OCI-M2 (cell line): ENCODE data around the gene EFS.
"Not testable (repeated sequence)": the region's sequence is repeated elsewhere in the genome, so short reads cannot be mapped to it uniquely, and the experiment has no call there.

ENCODE experiments used
- DNase-seq: peaks from one replicate; lab custom pipeline; 2025; ENCODE audit not compliant: unreplicated experiment; lab: John Stamatoyannopoulos, UW

The EFS gene

DNA sequence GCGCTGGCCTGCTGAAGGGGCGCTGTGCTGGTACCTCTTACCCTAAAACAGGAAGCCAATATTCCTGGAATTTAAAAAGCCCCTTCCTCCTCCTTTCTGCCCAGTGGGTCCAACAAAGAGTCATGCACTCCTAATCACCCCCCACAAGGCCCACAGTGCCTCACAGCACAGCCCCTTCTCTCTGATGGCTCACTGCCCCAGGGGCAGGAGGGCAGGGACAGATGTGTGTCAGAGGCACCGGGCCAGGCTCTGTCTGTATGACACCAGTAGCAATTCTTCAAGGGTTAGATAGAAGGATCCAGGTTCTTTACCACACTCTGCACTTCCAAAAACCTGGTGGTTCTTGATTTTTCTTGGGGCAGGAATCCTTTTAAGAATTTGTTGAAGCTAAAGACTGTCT, 34.2 kb upstream of the EFS start:
- no peak for DNase-seq

DNA sequence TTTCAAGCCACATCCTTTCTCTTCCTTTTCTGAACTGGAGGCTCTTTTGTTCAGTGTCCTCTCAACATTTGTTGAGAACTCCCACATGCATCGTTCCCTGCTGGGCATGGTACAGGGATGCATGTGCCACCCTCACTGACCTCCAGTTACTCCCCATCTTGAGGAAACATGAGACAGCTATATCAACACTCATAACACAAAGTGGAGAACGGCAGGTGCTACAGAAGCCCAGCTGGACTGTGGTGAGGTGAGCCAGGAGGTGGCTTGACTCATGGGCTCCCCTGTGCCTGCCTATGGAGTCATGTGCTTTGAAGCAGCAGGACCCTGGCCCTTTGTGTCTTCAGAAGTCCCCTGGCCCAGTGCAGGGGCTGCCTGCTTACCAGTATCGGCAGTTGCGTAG, 33.4 kb upstream of the EFS start:
- no peak for DNase-seq

DNA sequence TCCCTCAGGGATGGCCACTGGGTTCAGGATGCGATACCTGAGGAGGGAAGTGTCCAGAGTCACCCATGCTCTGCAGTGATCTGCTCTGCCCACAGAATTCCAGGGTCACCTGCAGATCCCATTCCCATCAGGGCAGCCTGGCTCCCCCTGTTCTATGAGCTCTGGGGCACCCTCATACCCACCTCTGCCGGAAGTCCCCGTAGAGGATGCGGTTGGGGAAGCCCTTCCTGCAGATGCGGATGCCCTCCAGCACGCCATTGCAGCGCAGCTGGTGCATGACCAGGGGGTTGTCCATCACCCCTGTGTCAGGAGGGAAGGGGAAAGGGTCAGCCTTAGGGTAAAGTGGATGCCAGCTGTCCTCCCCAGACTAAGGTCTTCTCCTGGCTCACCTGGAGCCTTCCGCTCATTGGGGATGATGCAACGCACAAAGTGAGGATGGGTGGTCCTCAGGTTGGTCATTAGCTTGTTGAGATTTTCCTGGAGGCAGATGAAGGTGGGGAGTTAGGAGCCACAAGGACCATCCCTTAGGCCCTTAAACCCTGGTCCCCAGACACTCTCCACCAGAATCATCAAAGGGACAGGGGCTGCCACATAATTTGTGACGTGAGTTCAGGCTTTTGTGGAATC, 31.9 kb upstream of the EFS start:
- DNase-seq = no peak

DNA sequence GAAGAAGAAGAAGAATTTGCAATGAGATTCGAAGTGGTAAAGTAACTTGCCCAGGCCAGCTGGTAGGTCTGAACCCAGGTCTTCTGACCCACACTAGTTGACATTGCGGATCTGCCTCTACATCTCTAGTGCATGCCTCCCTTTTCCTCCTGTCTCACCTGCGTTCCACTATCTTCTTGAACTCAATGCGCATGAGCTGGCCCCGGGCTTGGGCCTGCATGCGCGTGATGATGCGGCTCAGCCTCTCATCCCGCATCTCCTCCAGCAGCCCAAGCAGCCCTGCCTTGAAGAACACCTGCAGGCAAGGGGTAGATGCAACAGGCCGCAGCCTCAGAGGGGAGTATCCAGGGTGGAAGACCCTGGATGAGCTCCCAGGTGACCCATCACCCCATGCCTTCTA, 31.2 kb upstream of the EFS start:
- no peak for DNase-seq

DNA sequence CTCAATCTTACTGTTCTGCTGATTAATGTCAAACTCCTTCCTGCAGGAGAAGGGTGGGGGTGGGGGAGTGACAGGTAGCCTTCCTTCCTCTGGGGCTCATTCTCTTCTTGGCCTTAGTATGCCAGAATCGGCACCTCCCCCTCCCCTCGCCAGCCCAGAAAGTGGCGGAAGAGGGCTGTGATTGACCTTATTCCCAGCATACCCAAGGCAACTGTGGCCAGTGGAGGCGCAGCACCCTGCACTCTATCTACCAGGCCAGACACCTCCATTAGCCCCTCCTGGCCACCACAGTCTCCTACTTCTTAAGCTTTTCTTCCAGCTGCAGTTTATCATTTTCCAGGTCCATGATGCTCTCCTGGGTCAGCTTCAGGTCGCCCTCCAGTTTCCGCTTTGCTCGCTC, 27.6 kb upstream of the EFS start:
- DNase-seq = no peak

DNA sequence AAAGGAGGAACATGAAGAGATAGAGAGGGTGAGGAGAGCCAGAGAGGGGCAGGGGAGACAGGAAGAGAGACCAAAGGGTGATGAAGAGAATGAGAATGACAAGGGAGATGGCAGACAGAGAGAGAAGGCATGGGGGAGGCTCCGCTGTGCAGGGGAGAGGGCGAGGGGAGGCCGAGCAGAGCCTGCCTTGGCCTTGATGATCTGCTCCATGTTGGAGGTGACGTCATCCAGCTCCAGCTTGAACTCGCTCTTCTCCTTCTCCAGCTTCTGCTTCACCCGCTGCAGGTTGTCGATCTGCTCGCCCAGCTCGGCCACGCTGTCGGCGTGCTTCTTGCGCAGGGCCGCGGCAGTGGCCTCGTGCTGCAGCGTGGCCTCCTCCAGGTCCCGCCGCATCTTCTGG, 24.9 kb upstream of the EFS start:
- not testable (repeated sequence) for DNase-seq

DNA sequence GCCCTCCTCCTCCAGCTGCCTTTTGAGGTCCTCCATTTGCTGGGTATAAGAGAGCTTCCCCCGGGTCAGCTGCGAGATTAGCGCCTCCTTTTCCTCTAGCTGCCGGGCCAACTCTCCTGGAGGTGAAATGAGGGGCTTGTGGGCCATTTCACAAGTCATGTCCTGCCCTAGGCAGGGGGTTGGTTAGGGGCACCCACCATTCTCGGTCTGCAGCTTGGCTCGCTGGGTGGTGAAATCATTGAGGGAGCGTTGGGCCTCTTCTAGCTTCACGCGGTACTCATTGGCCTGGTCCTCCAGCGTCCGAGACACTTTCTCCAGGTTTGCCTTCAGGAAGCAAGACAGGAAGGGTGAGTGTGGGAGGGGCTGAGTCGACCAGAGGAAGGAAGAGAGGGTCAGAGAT, 24.4 kb upstream of the EFS start:
- DNase-seq = no peak

DNA sequence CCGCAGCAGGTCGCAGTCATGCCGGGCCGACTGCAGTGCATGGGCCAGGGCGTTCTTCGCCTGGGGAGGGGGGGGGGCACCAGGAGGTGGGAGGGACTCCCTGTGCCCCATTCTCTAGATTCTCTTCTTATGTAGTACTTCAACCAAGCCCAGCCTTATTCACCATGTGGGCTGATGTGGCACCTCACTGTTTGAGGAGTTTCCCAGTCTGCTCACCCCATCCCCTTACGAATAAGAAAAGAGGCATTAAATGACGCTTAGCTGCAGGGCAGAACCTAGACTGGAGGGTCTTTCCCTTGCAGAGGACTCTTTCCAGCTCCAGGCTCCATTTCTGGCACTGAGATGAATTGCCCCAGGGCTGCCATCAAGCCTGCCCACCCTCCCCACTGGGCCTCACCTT, 24.0 kb upstream of the EFS start:
- no peak for DNase-seq

DNA sequence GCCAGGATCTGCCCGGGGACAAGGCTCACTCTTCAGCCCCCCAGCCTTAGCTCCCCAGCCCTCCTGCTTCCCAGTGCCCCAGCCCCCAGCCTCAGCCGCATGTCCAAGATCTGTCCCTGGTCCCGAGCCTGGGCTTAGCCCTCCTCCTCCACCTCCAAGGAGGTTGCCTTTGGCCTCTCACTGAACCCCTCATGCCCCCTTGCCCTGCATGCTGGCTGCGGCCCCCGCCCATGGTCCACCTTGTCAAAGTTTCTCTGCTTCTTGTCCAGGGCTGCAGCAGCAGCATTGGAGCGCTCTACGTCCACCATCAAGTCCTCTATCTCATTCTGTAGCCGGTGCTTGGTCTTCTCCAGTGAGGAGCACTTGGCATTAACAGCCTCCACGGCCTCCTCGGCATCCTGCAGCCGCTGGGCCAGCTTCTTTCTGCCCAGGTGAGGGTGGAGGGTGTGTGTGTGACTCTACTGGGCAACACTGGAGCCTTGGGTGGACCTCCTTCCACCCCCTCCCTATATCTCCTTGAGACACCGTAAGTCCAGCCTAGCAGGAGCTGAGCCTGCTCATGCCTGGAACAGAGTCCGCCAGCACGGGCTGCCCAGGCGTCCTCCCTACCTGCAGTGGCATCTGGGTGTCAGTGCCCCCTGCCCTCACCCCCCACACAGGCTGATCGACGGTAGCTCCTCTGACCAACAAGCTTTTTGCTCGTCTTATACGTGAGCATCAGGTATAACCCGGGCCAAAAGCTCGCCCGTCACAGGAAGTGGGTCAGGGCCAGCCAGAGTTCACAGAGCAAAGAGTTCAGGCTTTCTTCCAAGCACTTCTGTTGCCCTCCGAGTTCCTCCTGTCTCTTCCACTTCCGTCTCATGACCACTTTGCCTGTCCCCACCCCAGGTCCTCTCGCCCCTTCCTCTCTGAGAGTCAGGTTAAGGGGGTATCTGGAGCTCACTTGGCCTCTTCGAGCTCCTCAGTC, 23.2 kb upstream of the EFS start:
- no peak for DNase-seq

DNA sequence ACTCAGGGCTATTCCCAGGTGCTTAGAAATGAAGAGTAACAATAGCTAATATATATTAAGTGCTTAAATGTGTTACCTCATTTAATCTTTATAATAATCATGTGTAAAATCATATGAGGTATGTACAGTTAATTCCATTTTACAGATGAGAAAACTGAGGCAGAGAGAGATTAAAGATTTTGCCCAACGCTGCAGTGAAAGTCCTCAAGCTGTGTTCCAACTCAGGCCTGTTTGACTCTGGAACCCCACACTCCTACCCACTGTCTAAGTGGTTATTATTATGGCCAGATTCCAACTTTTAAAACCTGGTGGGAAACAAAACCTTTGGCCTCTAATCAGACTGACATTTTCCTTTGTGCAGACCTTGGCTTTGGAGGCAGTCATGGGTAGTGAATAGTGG, 22.0 kb upstream of the EFS start:
- no peak for DNase-seq

DNA sequence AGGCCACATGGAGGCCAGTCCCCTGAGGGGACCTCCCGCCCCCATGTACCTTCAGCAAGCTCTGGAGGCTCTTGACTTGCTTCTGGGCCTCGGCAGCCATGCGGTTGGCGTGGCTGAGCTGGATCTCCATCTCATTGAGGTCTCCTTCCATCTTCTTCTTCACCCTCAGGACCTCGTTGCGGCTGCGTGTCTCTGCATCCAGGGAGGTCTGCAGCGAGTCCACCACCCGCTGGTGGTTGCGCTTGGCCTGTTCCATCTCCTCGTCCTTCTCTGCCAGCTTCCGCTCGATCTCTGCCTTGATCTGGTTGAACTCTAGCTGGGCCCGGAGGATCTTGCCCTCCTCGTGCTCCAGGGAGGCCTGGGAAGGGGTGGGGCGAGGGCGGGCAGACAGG, 21.3 kb upstream of the EFS start:
- DNase-seq = not testable (repeated sequence)

DNA sequence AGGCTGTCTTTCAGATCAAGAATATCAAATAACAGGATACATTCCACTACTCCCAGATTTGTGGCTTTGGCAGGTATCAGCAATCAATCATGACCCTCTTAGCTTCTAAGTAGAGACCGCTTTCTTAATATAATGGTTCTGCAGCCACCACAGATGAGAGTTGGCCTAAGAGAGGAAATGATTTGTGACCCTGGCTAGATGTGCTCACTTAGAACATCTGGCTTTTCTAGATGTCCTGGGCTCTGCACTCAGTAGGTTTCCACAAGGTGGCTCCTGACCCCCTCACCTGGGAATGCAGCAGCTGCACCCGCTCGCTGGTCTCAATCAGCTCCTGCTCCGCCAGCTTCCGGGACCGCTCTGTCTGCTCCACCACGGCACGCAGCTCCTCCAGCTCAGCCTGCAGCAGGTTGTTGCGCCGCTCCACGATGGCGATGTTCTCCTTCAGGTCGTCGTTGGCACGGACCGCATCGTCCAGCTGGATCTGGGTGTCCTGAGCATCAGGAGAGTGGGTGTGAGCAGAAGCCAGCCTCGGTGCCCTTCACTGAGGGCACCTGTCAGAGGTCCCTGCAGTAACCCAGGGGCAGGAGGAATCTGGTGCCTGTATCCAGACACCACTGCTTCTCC, 20.8 kb upstream of the EFS start:
- DNase-seq = no peak

DNA sequence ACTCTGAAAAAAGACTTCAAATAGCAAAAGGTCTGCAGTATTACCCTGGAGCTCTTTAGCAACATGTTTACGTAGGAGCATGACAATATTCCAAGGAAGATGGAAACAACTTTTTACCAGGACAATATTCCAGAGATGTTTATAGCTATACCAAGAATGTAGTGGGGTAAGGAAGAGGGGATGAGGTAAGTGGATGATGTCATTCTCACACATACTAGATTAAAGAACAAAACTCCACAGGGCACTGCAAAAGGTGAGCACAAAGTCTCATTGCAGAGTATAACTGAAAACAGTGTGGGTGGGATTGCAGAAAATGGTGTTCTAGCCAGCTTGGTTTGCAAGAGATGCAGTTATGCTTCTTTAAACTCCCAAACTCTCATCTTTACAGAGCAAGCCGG, 20.3 kb upstream of the EFS start:
- no peak for DNase-seq

DNA sequence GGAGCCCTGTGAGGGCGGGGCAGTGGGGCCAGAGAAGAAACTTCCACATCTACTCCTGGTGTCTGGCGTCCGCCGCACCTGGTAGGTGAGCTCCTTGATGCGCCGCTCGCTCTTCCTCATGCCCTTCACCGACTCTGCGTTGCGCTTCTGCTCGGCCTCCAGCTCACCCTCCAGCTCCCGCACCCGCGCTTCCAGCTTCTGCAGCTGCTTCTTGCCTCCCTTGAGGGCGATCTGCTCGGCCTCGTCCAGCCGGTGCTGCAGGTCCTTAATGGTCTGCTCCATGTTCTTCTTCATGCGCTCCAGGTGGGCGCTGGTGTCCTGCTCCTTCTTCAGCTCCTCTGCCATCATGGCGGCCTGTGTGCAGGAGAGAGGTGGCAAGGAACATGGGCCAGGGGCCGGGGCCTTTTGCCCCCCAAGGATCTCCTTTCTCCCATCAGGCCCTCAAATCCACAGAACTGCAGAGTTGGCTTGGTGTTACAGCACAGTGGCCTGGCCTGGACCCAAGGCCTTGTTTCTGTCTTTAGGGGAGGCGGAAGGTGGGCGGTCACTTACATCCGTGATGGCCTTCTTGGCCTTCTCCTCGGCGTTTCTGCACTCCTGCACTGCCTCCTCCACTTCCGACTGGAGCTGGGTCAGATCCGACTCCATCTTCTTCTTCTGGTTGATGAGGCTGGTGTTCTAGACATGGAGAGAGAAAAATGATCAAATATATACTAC, 19.6 kb upstream of the EFS start:
- no peak for DNase-seq

DNA sequence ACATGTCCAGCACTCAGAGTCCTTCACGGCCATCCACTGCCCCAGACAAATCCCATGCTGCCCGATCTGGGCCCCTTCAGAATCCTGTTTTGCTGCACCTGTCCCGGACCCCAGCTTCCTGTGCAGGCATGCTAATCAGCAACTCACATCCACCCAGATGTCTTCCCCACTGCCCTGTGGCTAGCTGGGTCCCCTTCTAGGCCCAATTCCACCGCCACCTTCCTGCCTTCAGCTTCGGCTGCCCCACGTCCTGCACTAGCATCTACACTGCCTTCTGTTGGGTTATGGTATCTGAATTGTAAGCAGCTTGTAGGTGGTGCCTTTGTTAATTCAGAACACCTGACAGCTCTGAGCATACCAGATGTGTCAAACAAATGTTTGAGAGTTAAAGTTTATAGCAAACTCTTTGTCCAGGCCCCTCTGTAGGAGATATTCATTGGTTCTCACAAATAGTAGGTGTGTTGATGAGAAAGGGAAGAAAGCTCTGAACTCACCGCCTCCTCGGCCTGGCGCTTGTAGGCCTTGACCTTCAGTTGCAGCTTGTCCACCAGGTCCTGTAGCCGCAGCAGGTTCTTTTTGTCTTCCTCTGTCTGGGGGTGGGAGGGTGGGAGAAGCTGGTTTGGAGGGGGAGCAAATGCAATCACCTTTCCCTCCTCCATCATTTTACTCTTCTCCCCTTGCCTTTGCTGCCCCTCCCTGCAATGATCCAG, 17.9 kb upstream of the EFS start:
- no peak for DNase-seq

DNA sequence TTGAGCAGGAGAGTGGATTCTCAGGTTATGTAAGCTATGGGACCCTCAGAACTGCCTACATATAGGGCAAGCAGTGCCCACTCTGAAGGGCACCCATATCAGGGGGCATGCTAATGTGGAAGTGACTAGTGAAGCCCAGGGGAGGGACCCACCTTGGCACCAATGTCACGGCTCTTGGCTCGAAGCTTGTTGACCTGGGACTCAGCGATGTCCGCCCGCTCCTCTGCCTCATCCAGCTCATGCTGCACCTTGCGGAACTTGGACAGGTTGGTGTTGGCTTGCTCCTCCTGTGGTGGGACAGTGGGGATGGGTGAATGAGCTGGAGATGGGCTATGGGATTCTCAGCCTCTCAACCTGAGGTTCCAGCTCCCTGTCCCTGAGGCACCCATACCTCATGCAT, 17.3 kb upstream of the EFS start:
- no peak for DNase-seq

DNA sequence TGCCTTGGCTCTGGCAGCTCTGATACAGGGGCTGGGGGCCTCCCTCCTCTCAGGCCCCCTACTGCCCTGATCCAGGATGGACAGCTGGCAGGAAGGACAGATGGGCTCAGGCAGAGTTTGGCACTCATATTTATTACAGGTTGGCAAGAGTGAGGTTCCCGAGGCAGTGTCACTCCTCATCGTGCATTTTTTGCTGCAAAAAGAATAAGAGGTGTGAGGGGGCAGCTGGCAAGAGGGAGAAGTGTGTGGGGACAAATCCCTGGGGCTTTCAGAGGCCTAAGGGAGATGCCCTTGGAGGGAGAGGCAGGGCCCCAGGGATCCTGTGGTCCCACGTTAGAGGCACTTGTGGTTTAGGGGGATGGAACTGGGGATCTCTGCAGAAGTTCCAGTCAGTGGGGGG, 16.9 kb upstream of the EFS start:
- DNase-seq = no peak

DNA sequence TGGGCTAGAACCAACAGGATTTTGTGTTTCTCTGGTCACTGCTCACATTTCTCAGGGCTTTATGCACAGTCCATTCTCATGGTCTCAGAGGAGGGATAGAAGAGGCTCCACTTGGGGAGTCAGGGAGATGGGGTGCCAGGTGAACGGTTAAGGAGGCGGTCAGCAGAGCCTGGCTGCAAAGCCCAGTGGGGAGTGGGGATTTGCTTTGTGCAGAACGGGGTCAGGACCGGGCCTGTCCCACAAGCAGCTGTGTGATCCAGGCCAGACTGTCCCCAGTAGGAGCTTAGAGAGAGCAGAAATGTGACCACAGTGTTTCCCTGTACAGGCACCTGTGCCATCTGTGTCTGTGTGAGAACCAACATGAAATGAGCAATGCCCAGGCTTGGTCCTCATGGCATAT, 16.0 kb upstream of the EFS start:
- DNase-seq = no peak

DNA sequence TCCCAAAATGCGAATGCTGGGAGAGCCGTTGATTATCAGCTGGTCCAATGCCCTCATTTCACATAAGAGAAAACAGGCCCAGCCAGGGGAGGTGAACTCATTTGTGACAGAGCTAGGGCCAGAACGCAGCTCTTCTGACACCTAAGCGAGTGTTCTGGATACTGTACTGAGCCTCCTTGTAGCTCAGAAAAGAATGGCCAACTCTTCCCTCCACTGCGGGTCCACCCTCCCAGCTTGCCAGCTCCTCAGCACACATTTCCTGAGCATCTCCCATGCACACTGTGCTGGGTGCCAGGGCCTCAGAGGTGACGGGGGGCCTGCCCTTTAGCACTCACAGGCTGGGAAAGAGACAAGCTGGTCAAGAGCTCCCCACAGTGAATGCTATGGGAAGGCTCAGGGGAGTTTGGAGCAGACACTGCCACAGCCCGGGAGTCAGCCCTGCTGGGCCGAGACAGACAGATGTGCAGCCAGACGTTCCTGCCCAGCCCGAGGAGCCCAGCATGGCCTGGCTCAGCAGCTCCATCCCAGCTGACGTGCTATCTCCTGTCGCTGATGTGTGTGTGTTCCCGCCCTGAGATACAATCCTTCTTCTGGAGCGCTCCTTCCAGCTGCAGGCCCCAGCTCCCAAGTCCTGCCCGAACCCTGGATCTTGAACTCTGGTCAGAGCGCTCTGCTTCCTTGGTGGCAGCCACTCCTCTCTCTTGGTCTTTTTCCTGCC, 15.4 kb upstream of the EFS start:
- DNase-seq = no peak
